Brain microvascular endothelial cell (primary cell): Measurements from ENCODE around the gene SLC46A3.
"Not testable (repeated sequence)": the region's sequence is repeated elsewhere in the genome, so short reads cannot be mapped to it uniquely, and the experiment has no call there.

Experiments
- DNase-seq: peaks from one replicate; pipeline ENCODE4 v3.0.0-alpha.2; 2020
- H3K27ac ChIP-seq: fragments of 250-450 bp; sonication (Bioruptor Pico); 2 replicates; pipeline ENCODE4 v1.5.1; 2020; ENCODE audit warnings: mild to moderate bottlenecking, moderate library complexity
- H3K27me3 ChIP-seq: fragments of 250-450 bp; sonication (Bioruptor Pico); replicated peaks from 2 replicates; pipeline ENCODE4 v1.5.1; 2020; ENCODE audit warnings: mild to moderate bottlenecking
- H3K36me3 ChIP-seq: fragments of 250-450 bp; sonication (Bioruptor Pico); replicated peaks from 2 replicates; pipeline ENCODE4 v1.5.1; 2020; ENCODE audit warnings: mild to moderate bottlenecking
- H3K4me3 ChIP-seq: 2 replicates; pipeline ENCODE4 v1.5.1; 2011; ENCODE audit warnings: low read depth, mild to moderate bottlenecking, control low read depth, low read length, moderate library complexity
- in situ Hi-C: cut with HindIII; loops from 2 replicates; pipeline ENCODE4 v1.10.0; 2017; ENCODE audit warnings: low sequenced_read_pairs, low pct_ligation_motif_present
- TF ChIP-seq, protein P1 (sequence below): IDR thresholded peaks from 2 replicates; pipeline ENCODE4 v1.5.1; 2011; ENCODE audit warnings: low read depth, mild to moderate bottlenecking, moderate library complexity, low read length, control low read depth, inconsistent platforms; ENCODE audit errors: missing control alignments

Gene SLC46A3

GRCh38 chr13:28704919-28705318 lies 13.9 kb downstream of the SLC46A3 start:
- Histone ChIP-seq H3K36me3 (peaks cover 9% of the 10 kb centered on the region), H3K4me3 (no peak overlapping the region), H3K27ac (no peak overlapping the region), H3K27me3 (no peaks in the 10 kb centered on the region)
- in situ Hi-C loops, result no loop called here
- TF ChIP-seq, protein P1, sequence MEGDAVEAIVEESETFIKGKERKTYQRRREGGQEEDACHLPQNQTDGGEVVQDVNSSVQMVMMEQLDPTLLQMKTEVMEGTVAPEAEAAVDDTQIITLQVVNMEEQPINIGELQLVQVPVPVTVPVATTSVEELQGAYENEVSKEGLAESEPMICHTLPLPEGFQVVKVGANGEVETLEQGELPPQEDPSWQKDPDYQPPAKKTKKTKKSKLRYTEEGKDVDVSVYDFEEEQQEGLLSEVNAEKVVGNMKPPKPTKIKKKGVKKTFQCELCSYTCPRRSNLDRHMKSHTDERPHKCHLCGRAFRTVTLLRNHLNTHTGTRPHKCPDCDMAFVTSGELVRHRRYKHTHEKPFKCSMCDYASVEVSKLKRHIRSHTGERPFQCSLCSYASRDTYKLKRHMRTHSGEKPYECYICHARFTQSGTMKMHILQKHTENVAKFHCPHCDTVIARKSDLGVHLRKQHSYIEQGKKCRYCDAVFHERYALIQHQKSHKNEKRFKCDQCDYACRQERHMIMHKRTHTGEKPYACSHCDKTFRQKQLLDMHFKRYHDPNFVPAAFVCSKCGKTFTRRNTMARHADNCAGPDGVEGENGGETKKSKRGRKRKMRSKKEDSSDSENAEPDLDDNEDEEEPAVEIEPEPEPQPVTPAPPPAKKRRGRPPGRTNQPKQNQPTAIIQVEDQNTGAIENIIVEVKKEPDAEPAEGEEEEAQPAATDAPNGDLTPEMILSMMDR, result no peak
- no peak for DNase-seq

- no peak for DNase-seq
- no peak overlapping the region for H3K27ac ChIP-seq
- TF ChIP-seq, protein P1, result no peak
- in situ Hi-C loops, result no loop called here
- H3K36me3 ChIP-seq, result peaks cover 9% of the 10 kb centered on the region
- H3K4me3 ChIP-seq, result no peak overlapping the region
- no peaks in the 10 kb centered on the region for H3K27me3 ChIP-seq
Observed at GRCh38 chr13:28704282-28704681, 14.5 kb downstream of the SLC46A3 start.

DNA sequence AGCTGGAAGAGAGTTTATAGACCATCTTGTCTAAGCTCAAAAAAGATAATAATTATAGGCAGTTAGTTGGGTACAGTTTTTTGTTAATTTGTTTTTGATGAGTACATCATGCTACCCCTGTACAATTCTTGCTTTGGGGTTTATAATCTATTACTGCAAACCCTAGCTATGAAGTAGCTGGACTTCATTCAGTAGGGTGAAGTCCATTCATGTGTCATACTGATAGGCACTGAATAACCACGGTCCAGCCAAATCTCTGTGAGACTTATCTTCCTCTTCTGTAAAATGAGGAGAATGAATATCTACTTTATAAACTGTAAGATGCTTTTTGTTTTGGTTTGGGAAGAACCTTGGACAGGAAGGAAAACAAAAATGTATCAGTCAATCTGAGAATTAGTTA lies 19.5 kb downstream of the SLC46A3 start:
- H3K27ac ChIP-seq, result no peak overlapping the region
- TF ChIP-seq, protein P1, result no peak
- H3K36me3 ChIP-seq, result peaks cover 3% of the 10 kb centered on the region
- in situ Hi-C loops, result loop anchor here (25.0 kb wide), 1 partner anchor 88 kb away; no protein-coding TSS in a partner anchor
- no peak overlapping the region for H3K4me3 ChIP-seq
- no peaks in the 10 kb centered on the region for H3K27me3 ChIP-seq
- no peak for DNase-seq

DNA sequence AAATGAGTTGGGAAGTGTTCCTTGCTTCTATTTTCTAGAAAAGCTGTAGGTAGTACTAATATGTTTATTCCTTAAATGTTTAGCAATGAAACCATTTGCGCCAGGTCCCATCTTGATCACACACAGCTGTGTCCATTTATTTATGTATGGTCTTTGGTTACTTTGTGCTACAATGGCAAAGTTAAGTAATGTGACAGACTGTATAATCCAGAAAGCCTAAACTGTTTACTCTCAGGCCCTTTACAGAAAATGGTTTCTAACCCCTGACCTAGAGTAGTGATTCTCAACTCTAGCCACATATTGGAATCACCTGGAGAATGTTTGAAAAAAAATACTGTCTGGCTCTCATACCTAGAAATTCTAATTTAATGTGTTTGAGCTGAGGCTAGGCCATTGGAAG lies 21.3 kb downstream of the SLC46A3 start:
- Histone ChIP-seq H3K27me3 (no peaks in the 10 kb centered on the region), H3K27ac (peak overlapping the region; percentile 35), H3K4me3 (no peak overlapping the region), H3K36me3 (peaks cover 3% of the 10 kb centered on the region)
- in situ Hi-C loops, result loop anchor here (25.0 kb wide), 1 partner anchor 90 kb away; no protein-coding TSS in a partner anchor
- no peak for DNase-seq
- TF ChIP-seq, protein P1, result no peak

DNA sequence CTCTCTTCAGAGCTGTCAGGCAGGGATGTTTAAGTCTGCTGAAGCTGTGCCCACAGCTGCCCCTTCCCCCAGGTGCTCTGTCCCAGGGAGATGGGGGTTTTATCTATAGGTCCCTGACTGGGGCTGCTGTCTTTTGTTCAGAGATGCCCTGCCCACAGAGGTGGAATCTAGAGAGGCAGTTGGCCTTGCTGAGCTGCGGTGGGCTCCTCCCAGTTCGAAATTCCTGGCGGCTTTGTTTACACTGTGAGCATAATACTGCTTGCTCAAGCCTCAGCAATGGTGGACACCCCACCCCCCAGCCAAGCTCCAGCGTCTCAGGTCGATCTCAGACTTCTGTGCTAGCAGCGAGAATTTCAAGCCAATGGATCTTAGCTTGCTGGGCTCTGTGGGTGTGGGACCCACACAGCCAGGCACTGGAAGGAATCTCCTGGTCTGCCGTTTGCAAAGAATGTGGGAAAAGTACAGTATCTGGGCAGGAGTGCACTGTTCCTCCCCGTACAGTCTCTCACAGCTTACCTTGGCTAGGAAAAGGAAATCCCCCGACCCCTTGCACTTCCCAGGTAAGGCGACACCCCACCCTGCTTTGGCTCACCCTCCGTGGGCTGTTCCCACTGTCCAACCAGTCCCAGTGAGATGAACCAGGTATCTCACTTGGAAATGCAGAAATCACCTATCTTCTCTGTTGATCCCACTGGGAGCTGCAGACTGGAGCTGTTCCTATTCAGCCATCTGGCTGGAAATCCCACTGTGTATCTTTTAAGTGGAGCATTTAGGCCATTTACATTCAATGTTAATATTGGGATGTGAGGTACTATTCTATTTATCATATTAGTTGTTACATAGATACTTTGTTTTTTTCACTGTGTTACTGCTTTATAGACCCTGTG lies 24.9 kb downstream of the SLC46A3 start:
- H3K27me3 ChIP-seq, H3K27ac ChIP-seq, H3K36me3 ChIP-seq: not testable (repeated sequence)
- peak; percentile 53 for DNase-seq
- in situ Hi-C loops, result loop anchor here (25.0 kb wide), 1 partner anchor 93 kb away; no protein-coding TSS in a partner anchor
- peak overlapping the region; percentile 26 for H3K4me3 ChIP-seq

GRCh38 chr13:28685892-28686291 lies 32.9 kb downstream of the SLC46A3 start:
- in situ Hi-C loops, result loop anchor here (25.0 kb wide), 1 partner anchor 101 kb away; no protein-coding TSS in a partner anchor
- DNase-seq, result no peak
- TF ChIP-seq, protein P1, result no peak

More at GRCh38 chr13:28685892-28686291, 32.9 kb downstream of the SLC46A3 start:
- Histone ChIP-seq H3K27ac (no peak overlapping the region), H3K36me3 (no peaks in the 10 kb centered on the region), H3K4me3 (no peak overlapping the region), H3K27me3 (no peaks in the 10 kb centered on the region)
